ENCODE measurements around the gene ITGB2.

Gene ITGB2

GRCh38 chr21:44958471-44959191 lies 37.9 kb upstream of the ITGB2 start:
- DNase-seq (ENCODE audit: low spot score) = no peak
- no peak for TF ChIP-seq CTCF (IDR thresholded peaks at IDR 0.05; ENCODE audit: borderline replicate concordance, control extremely low read depth, extremely low read depth, insufficient read depth, missing control alignments)
- in situ Hi-C loops (cut with MboI; ENCODE audit: low sequenced_read_pairs, unreplicated experiment) = loop anchor here (25.0 kb wide), 1 partner anchor 329 kb away; the partner anchor contains the start of gene POFUT2

GRCh38 chr21:44957901-44958451 lies 37.3 kb upstream of the ITGB2 start:
- in situ Hi-C loops (cut with MboI; ENCODE audit: low sequenced_read_pairs, unreplicated experiment) = loop anchor here (25.0 kb wide), 1 partner anchor 329 kb away; the partner anchor contains the start of gene POFUT2
- no peak for DNase-seq (ENCODE audit: low spot score)
- TF ChIP-seq CTCF (IDR thresholded peaks at IDR 0.05; ENCODE audit: borderline replicate concordance, control extremely low read depth, extremely low read depth, insufficient read depth, missing control alignments) = no peak

- DNase-seq (ENCODE audit: low spot score) = no peak
- in situ Hi-C loops (cut with MboI; ENCODE audit: low sequenced_read_pairs, unreplicated experiment) = loop anchor here (25.0 kb wide), 1 partner anchor 330 kb away; the partner anchor contains the start of gene POFUT2
- no peak for TF ChIP-seq CTCF (IDR thresholded peaks at IDR 0.05; ENCODE audit: borderline replicate concordance, control extremely low read depth, extremely low read depth, insufficient read depth, missing control alignments)
Observed at GRCh38 chr21:44957047-44957831, 36.5 kb upstream of the ITGB2 start.

- DNase-seq (ENCODE audit: low spot score) = no peak
- TF ChIP-seq CTCF (IDR thresholded peaks at IDR 0.05; ENCODE audit: borderline replicate concordance, control extremely low read depth, extremely low read depth, insufficient read depth, missing control alignments) = no peak
- in situ Hi-C loops (cut with MboI; ENCODE audit: low sequenced_read_pairs, unreplicated experiment) = loop anchor here (25.0 kb wide), 1 partner anchor 331 kb away; the partner anchor contains the start of gene POFUT2
Observed at GRCh38 chr21:44956356-44957046, 35.8 kb upstream of the ITGB2 start.

GRCh38 chr21:44955798-44956175 lies 35.1 kb upstream of the ITGB2 start:
- DNase-seq (ENCODE audit: low spot score) = no peak
- in situ Hi-C loops (cut with MboI; ENCODE audit: low sequenced_read_pairs, unreplicated experiment) = loop anchor here (25.0 kb wide), 1 partner anchor 332 kb away; the partner anchor contains the start of gene POFUT2
- no peak for TF ChIP-seq CTCF (IDR thresholded peaks at IDR 0.05; ENCODE audit: borderline replicate concordance, control extremely low read depth, extremely low read depth, insufficient read depth, missing control alignments)
